Esophagus muscularis mucosa (tissue), 4 donors: ENCODE measurements around the gene BPIFB6. TPM values are rescaled to one million over a fixed set of nuclear protein-coding genes. Genes with fewer than 3 reads are reported as not detected.

Experiments
- DNase-seq: peaks from one replicate; pipeline ENCODE4 v3.0.0-alpha.2; 2017; ENCODE audit errors: extremely low spot score
- H3K27ac ChIP-seq, 4 donors: fragments of 200-600 bp; sonication (generic); replicated peaks in 1 of 4; 1 replicate in 3 of 4; 2 replicates in 1 of 4; pipeline ENCODE4 v1.5.1; 2016 to 2019; ENCODE audit warnings: mild to moderate bottlenecking in 1 of 4
- H3K27me3 ChIP-seq, 4 donors: fragments of 200-600 bp; sonication (generic); one replicate each; pipeline versions ENCODE4 v1.5.1 to v1.6.0; 2016 to 2019
- H3K36me3 ChIP-seq, 4 donors: fragments of 200-600 bp; sonication (generic); one replicate each; pipeline ENCODE4 v1.5.1; 2016 to 2019
- H3K4me1 ChIP-seq, 4 donors: fragments of 200-600 bp; sonication (generic); one replicate each; pipeline ENCODE4 v1.5.1; 2016 to 2019
- H3K4me3 ChIP-seq, 4 donors: fragments of 200-600 bp; sonication (generic); 1 replicate in 2 of 4; 2 replicates in 2 of 4; pipeline ENCODE4 v1.5.1; 2016 to 2019; ENCODE audit warnings: mild to moderate bottlenecking in 4 of 4, moderate library complexity in 1 of 4
- H3K9me3 ChIP-seq, 4 donors: fragments of 200-600 bp; sonication (generic); 1 replicate in 3 of 4; 2 replicates in 1 of 4; pipeline ENCODE4 v1.5.1; 2016 to 2019
- EP300 ChIP-seq: sonication (generic); formaldehyde crosslinking; IDR thresholded peaks from one replicate; pipeline ENCODE4 v1.6.1; 2017; ENCODE audit warnings: antibody characterized with exemption
- POLR2A ChIP-seq: fragments of 450-650 bp; IDR thresholded peaks from one replicate; pipeline ENCODE4 v1.6.1; 2017; ENCODE audit warnings: antibody characterized with exemption, moderate library complexity, mild to moderate bottlenecking, low read depth
- POLR2AphosphoS5 ChIP-seq, 2 donors: sonication (generic); formaldehyde crosslinking; IDR thresholded peaks; one replicate each; pipeline ENCODE4 v1.6.1; 2017; ENCODE audit warnings: antibody characterized with exemption in 2 of 2
- WGBS: methylation state at CpG from one replicate; pipeline ENCODE4 v1.1.5; 2018; 5-methylcytosine and 5-hydroxymethylcytosine counted together
- intact Hi-C: fragments of 100-400 bp; cut with DNase I; formaldehyde crosslinking; loops from one replicate; pipeline ENCODE4 v1.15.1; 2023
- total RNA-seq, 4 donors: library from RNA; depleted of rRNA; stranded (reverse); fragments of >200 nt; gene quantifications; one replicate each; pipeline versions ENCODE4 v1.1.0 to v1.2.1, GENCODE V29; 2016
- TF ChIP-seq, protein P1 (sequence below), 3 experiments: fragments of 200-600 bp in 2 of 3; fragments of 450-650 bp in 1 of 3; sonication (generic) in 2 of 3; IDR thresholded peaks; one replicate each; pipeline ENCODE4 v1.5.1; 2017 to 2019; ENCODE audit warnings: antibody characterized with exemption in 3 of 3, mild to moderate bottlenecking in 2 of 3, moderate library complexity in 1 of 3

BPIFB6 gene
- total RNA-seq, 4 donors from 2014 or later = not detected

DNA sequence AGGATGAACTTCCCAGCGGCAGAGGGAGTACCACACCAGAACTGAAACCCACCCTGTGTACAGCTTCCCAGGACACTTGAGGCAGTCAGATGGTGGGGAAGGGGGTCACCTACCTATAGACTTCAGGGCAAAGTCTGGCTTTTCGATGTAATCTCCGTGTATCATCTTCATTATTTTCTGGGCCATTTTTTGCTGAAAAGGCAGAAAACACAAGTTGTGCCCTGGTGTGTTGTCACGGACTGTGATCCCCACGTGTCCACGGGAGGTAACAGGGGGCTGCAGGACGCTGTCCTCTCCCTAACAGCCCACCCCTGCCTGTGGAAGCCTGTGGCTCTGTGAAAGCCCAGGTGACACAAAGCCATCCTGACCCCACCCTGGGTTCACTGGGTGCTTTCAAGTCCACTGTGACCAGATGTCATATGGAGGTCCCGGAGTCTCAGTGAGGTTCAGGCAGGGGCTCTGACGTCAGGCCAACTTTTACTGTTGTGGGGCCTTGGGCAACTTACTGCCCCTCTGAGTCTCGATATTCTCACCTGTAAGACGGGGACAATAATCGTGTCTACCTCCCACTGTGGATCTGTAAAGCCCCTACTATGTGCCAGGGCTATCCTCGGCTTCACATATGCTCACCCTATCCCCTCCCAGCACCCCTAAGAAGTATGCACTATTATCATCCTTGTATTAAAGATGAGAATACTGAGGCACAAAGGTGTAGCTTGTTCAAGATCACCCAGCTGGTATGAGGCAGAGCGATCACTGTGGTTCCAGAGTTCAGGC is 41.8 kb upstream of the BPIFB6 start:
- no peak for TF ChIP-seq POLR2A
- TF ChIP-seq, protein P1, sequence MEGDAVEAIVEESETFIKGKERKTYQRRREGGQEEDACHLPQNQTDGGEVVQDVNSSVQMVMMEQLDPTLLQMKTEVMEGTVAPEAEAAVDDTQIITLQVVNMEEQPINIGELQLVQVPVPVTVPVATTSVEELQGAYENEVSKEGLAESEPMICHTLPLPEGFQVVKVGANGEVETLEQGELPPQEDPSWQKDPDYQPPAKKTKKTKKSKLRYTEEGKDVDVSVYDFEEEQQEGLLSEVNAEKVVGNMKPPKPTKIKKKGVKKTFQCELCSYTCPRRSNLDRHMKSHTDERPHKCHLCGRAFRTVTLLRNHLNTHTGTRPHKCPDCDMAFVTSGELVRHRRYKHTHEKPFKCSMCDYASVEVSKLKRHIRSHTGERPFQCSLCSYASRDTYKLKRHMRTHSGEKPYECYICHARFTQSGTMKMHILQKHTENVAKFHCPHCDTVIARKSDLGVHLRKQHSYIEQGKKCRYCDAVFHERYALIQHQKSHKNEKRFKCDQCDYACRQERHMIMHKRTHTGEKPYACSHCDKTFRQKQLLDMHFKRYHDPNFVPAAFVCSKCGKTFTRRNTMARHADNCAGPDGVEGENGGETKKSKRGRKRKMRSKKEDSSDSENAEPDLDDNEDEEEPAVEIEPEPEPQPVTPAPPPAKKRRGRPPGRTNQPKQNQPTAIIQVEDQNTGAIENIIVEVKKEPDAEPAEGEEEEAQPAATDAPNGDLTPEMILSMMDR (IDR thresholded peaks at IDR 0.05) = no peak
- no peak for DNase-seq
- H3K9me3 ChIP-seq = no peaks in the 10 kb centered on the region
- intact Hi-C loops = no loop called here
- peaks cover 0 to 36% (median 0%) of the 10 kb centered on the region in 4 donors for H3K27me3 ChIP-seq
- no peaks in the 10 kb centered on the region for H3K36me3 ChIP-seq
- H3K4me1 ChIP-seq = no peaks in the 10 kb centered on the region
- no peak overlapping the region for H3K4me3 ChIP-seq
- WGBS = 97% methylated on average over 13 of the region's 14 CpGs
- H3K27ac ChIP-seq = no peak overlapping the region

DNA sequence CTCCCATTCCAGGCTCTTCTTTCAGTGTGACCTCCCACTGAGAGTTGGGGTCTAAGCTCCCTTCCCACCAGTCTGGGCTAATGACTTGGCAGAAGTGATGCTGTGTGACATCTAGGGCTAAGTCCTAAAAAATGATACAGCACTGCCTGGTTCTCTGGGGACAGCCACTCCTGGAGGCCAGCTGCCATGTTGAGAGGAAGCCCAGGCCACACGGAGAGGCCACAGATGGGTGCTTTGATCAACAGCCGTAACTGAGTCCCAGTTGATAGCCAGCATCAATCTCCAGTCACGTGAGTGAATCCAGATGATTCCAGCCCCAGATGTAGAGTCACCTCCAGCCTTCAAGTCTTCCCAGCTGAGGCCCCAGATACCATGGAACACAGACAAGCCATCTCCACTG is 41.0 kb upstream of the BPIFB6 start:
- Histone ChIP-seq H3K27ac (no peak overlapping the region), H3K9me3 (peaks cover 0 to 4% (median 0%) of the 10 kb centered on the region in 4 donors), H3K36me3 (no peaks in the 10 kb centered on the region), H3K27me3 (peaks cover 0 to 40% (median 0%) of the 10 kb centered on the region in 4 donors), H3K4me1 (no peaks in the 10 kb centered on the region), H3K4me3 (no peak overlapping the region)
- WGBS = no CpG with 5 or more reads among the region's 3 CpGs
- intact Hi-C loops = no loop called here
- DNase-seq = no peak
- TF ChIP-seq POLR2AphosphoS5 (IDR thresholded peaks at IDR 0.05) = no peak
- TF ChIP-seq, protein P1 (IDR thresholded peaks at IDR 0.05) = no peak
- TF ChIP-seq EP300 = no peak
- TF ChIP-seq POLR2A = no peak

DNA sequence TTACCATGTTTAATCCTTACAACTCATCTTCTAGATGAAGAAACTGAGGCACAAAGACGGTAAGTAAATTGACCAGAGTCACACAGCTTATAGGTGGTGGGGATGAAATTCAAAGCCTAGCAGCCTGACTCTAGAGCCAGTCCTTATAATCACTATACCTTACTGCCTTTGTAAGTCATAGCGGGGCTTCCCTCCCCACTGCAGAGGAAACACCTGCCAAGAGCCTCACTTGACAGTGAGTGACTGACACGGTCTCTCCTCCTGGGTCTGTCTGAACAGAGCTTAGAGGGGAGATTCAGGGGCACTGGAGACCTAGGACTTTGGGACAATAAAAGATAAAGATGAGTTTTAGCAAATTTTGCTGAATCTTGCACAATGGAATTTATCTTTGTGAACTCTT is 40.1 kb upstream of the BPIFB6 start:
- intact Hi-C loops = no loop called here
- Histone ChIP-seq H3K36me3 (no peaks in the 10 kb centered on the region), H3K27me3 (peaks cover 0 to 41% (median 0%) of the 10 kb centered on the region in 4 donors), H3K27ac (no peak overlapping the region), H3K4me1 (no peaks in the 10 kb centered on the region), H3K4me3 (no peak overlapping the region), H3K9me3 (peaks cover 0 to 6% (median 0%) of the 10 kb centered on the region in 4 donors)
- TF ChIP-seq EP300 = no peak
- TF ChIP-seq, protein P1 (IDR thresholded peaks at IDR 0.05) = no peak
- no peak for TF ChIP-seq POLR2A
- no peak for TF ChIP-seq POLR2AphosphoS5 (IDR thresholded peaks at IDR 0.05)
- no peak for DNase-seq
- WGBS = 73% methylated on average over 3 of the region's 3 CpGs

DNA sequence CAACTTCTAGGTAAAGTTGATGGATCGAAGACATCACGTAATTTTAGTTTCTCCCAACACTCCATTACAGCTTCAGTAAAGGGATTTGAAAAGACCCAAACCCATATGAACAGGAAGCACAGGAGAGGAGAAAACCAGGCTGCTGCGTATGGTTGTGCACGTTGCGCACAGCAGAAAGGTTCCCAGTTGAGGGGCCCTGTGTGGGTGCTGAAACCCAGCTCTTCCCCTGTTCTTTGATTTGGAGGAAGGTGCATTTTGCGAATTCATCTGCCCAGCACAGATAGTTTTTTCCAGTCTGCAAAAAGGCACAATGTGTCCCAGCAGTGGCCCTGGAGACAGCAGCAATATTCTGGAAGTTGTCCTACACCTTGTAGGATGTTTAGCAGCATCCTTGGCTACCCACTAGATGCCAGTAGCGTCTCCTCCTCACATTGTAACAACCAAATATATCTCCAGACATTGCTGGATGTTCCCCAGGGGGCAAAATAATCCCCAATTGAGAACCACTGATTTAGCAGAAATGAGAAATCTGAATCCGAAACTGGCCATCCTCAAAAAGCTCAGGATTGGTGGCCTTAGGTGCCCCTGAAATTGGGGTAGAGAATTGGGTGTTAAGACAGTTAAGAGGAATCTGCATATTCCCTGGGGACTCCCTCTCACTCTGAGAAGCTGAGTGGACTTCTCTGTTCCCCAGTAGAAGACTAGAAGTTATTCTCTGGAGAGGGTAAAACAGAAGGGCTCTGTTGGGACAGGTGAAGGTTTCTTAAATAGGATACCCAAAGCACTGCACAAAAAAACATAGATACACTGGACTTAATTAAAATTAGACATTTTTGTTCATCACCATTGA is 39.4 kb upstream of the BPIFB6 start:
- WGBS = 84% methylated on average over 8 of the region's 8 CpGs
- DNase-seq = no peak
- Histone ChIP-seq H3K4me1 (no peaks in the 10 kb centered on the region), H3K4me3 (no peak overlapping the region), H3K9me3 (peaks cover 0 to 6% (median 0%) of the 10 kb centered on the region in 4 donors), H3K27me3 (peaks cover 0 to 35% (median 0%) of the 10 kb centered on the region in 4 donors), H3K36me3 (no peaks in the 10 kb centered on the region), H3K27ac (no peak overlapping the region)
- intact Hi-C loops = no loop called here
- no peak for TF ChIP-seq POLR2AphosphoS5 (IDR thresholded peaks at IDR 0.05)
- TF ChIP-seq, protein P1 (IDR thresholded peaks at IDR 0.05) = no peak
- TF ChIP-seq EP300 = no peak
- TF ChIP-seq POLR2A = no peak
